HepG2 (cell line): Measurements from ENCODE around the gene MRPL58. TPM values are rescaled to one million over a fixed set of nuclear protein-coding genes. Genes with fewer than 3 reads are reported as not detected.

Experiments used
- ATF6 ChIP-seq: sonication (generic); formaldehyde crosslinking; conservative IDR thresholded peaks from 2 replicates; pipeline ENCODE4 v1.4.0; 2020; ENCODE audit warnings: missing genetic modification reagents
- BRCA1 ChIP-seq: sonication (generic); formaldehyde crosslinking; IDR thresholded peaks from 2 replicates; pipeline ENCODE4 v1.4.0; 2020; ENCODE audit warnings: missing genetic modification reagents
- BRF2 ChIP-seq: sonication (generic); formaldehyde crosslinking; IDR thresholded peaks from 2 replicates; pipeline ENCODE4 v1.8.1; 2022; ENCODE audit warnings: mild to moderate bottlenecking, missing genetic modification reagents
- E2F5 ChIP-seq: sonication (generic); formaldehyde crosslinking; conservative IDR thresholded peaks from 2 replicates; pipeline ENCODE4 v1.4.0; 2020; ENCODE audit warnings: missing genetic modification reagents
- HMG20B ChIP-seq: conservative IDR thresholded peaks from 2 replicates; pipeline ENCODE4 v1.6.1; 2016; ENCODE audit warnings: missing genetic modification reagents, missing compliant biosample characterization
- MTERF4 ChIP-seq: sonication (generic); formaldehyde crosslinking; IDR thresholded peaks from 2 replicates; pipeline ENCODE4 v1.8.0; 2023; ENCODE audit warnings: mild to moderate bottlenecking, missing genetic modification reagents
- PBX2 ChIP-seq: IDR thresholded peaks from 2 replicates; pipeline ENCODE4 v1.6.1; 2016; ENCODE audit warnings: control low read depth
- THRA ChIP-seq: sonication (generic); formaldehyde crosslinking; IDR thresholded peaks from 2 replicates; pipeline ENCODE4 v1.4.0; 2020; ENCODE audit warnings: missing genetic modification reagents, borderline replicate concordance
- ZFP37 ChIP-seq: sonication (generic); formaldehyde crosslinking; IDR thresholded peaks from 2 replicates; pipeline ENCODE4 v1.4.0; 2020; ENCODE audit warnings: missing genetic modification reagents, borderline replicate concordance
- ZNF556 ChIP-seq: sonication (generic); formaldehyde crosslinking; IDR thresholded peaks from 2 replicates; pipeline ENCODE4 v1.4.0; 2020; ENCODE audit warnings: mild to moderate bottlenecking, missing genetic modification reagents, borderline replicate concordance
- ZNF558 ChIP-seq: sonication (generic); formaldehyde crosslinking; IDR thresholded peaks from 2 replicates; pipeline ENCODE4 v1.9.0; 2022; ENCODE audit warnings: mild to moderate bottlenecking, missing genetic modification reagents, borderline replicate concordance
- ZNF564 ChIP-seq: sonication (generic); formaldehyde crosslinking; IDR thresholded peaks from 2 replicates; pipeline ENCODE4 v1.8.1; 2023; ENCODE audit warnings: mild to moderate bottlenecking, missing genetic modification reagents
- ZSCAN30 ChIP-seq: sonication (generic); formaldehyde crosslinking; IDR thresholded peaks from 2 replicates; pipeline ENCODE4 v1.5.0; 2020; ENCODE audit warnings: mild to moderate bottlenecking, missing genetic modification reagents
- ZSCAN9 ChIP-seq: IDR thresholded peaks from 2 replicates; pipeline ENCODE4 v1.6.1; 2016; ENCODE audit warnings: borderline replicate concordance
- ZXDC ChIP-seq: sonication (generic); formaldehyde crosslinking; IDR thresholded peaks from 2 replicates; pipeline ENCODE4 v1.5.0; 2020; ENCODE audit warnings: mild to moderate bottlenecking, missing genetic modification reagents
- polyA plus RNA-seq, 8 experiments: library from polyadenylated mRNA; depleted of rRNA in 3 of 8; stranded (reverse) in 7 of 8; unstranded in 1 of 8; fragments of >200 nt; fragmentation: Illumina TruSeq in 4 of 8; extraction: Trizol in 4 of 8; gene quantifications; 2 replicates each; pipeline versions ENCODE4 v1.2.1 to v1.2.3, GENCODE V29; 2011 to 2016; ENCODE audit warnings: low read depth in 4 of 8, missing spikeins in 1 of 8, mixed read lengths in 1 of 8; ENCODE audit not compliant: insufficient read depth in 1 of 8
- total RNA-seq, 5 experiments: library from RNA; depleted of rRNA; stranded (reverse); fragments of >200 nt; fragmentation: Illumina TruSeq; extraction: Trizol; gene quantifications; 2 replicates each; pipeline ENCODE4 v1.2.3, GENCODE V29; 2016; ENCODE audit warnings: low read depth in 1 of 5

Gene MRPL58
- total and polyA plus RNA-seq, 2 of the 13 experiments (the other 11 are each of a cell fraction or from before 2014, with no cell fraction given), result 44.9 to 68.9 TPM

GRCh38 chr17:75034236-75034908, 21.9 kb downstream of the MRPL58 start (continued):
- peak; percentile 86; the same call in 1 of the 2 replicates for TF ChIP-seq ZNF556 (CRISPR knock-in tag)
- TF ChIP-seq ATF6 (CRISPR knock-in tag), result 0 out of 2 replicates have a peak, but pooled peaks have one; percentile 6
- peak; percentile 92 for TF ChIP-seq BRCA1 (CRISPR knock-in tag)
- peak; percentile 71 for TF ChIP-seq ZNF558 (CRISPR knock-in tag)
- TF ChIP-seq MTERF4 (CRISPR knock-in tag), result peak; percentile 93
- TF ChIP-seq ZSCAN30 (CRISPR knock-in tag), result peak; percentile 91; the same call in 1 of the 2 replicates
- peak; percentile 52; the same call in 1 of the 2 replicates for TF ChIP-seq THRA
- peak; percentile 47; the same call in 1 of the 2 replicates for TF ChIP-seq HMG20B (CRISPR knock-in tag)
- TF ChIP-seq ZNF564 (CRISPR knock-in tag), result peak; percentile 86; the same call in 1 of the 2 replicates
- no peak; the same call in 1 of the 2 replicates for TF ChIP-seq BRF2 (CRISPR knock-in tag)
- TF ChIP-seq ZFP37 (CRISPR knock-in tag), result peak; percentile 82
- peak; percentile 38; the same call in 1 of the 2 replicates for TF ChIP-seq PBX2 (CRISPR knock-in tag)
- peak; percentile 68; the same call in 1 of the 2 replicates for TF ChIP-seq ZXDC
- TF ChIP-seq E2F5 (CRISPR knock-in tag), result peak; percentile 61; the same call in 1 of the 2 replicates
- TF ChIP-seq ZSCAN9 (CRISPR knock-in tag), result peak; percentile 49; the same call in 1 of the 2 replicates
